Measurements from ENCODE around the gene SSBP3.
A peak's percentile ranks its signal among the peaks of the same experiment; 100 is the strongest.

The SSBP3 gene

GRCh38 chr1:54407154-54407403 is 885 bp upstream of the SSBP3 start:
- peak; percentile 1; the same call in 2 of the 3 replicates for ATAC-seq
- no peak for TF ChIP-seq ZC3H10 (CRISPR knock-in tag; IDR thresholded peaks at IDR 0.05)
- TF ChIP-seq PPARA (CRISPR knock-in tag; IDR thresholded peaks at IDR 0.05; ENCODE audit: borderline replicate concordance), result no peak
- no peak for TF ChIP-seq POU6F1 (CRISPR knock-in tag; IDR thresholded peaks at IDR 0.05; ENCODE audit: borderline replicate concordance, low read depth)
- TF ChIP-seq BACH2 (CRISPR knock-in tag; IDR thresholded peaks at IDR 0.05; ENCODE audit: borderline replicate concordance), result no peak
- TF ChIP-seq ARNTL (CRISPR knock-in tag; IDR thresholded peaks at IDR 0.05; ENCODE audit: borderline replicate concordance, low read depth), result no peak
- TF ChIP-seq ZNF8 (CRISPR knock-in tag; IDR thresholded peaks at IDR 0.05), result no peak
- TF ChIP-seq ZFP3 (CRISPR knock-in tag; IDR thresholded peaks at IDR 0.05), result no peak
- TF ChIP-seq GLIS3 (CRISPR knock-in tag; IDR thresholded peaks at IDR 0.05), result no peak
- no peak for TF ChIP-seq OSR1 (CRISPR knock-in tag; IDR thresholded peaks at IDR 0.05)
- no peak for TF ChIP-seq PATZ1 (CRISPR knock-in tag; IDR thresholded peaks at IDR 0.05; ENCODE audit: borderline replicate concordance)
- no peak for TF ChIP-seq RARB (CRISPR knock-in tag; IDR thresholded peaks at IDR 0.05)
- no peak for TF ChIP-seq ISL1 (CRISPR knock-in tag; IDR thresholded peaks at IDR 0.05)
- TF ChIP-seq ZFP30 (CRISPR knock-in tag; IDR thresholded peaks at IDR 0.05), result no peak
- TF ChIP-seq ZNF70 (CRISPR knock-in tag; IDR thresholded peaks at IDR 0.05), result no peak
- no peak for TF ChIP-seq CSDC2 (CRISPR knock-in tag; IDR thresholded peaks at IDR 0.05)
- TF ChIP-seq CSRNP3 (CRISPR knock-in tag; IDR thresholded peaks at IDR 0.05), result no peak
- no peak for TF ChIP-seq ESRRG (CRISPR knock-in tag; IDR thresholded peaks at IDR 0.05)

GRCh38 chr1:54405898-54406293 is 298 bp downstream of the SSBP3 start:
- ATAC-seq, result no peak

More at GRCh38 chr1:54405898-54406293, 298 bp downstream of the SSBP3 start:
- TF ChIP-seq POU6F1 (CRISPR knock-in tag; IDR thresholded peaks at IDR 0.05; ENCODE audit: borderline replicate concordance, low read depth) (no peak), CSDC2 (CRISPR knock-in tag; IDR thresholded peaks at IDR 0.05) (no peak), CSRNP3 (CRISPR knock-in tag; IDR thresholded peaks at IDR 0.05) (no peak), TCF4 (CRISPR knock-in tag; IDR thresholded peaks at IDR 0.05; ENCODE audit: borderline replicate concordance) (no peak), ESRRG (CRISPR knock-in tag; IDR thresholded peaks at IDR 0.05) (no peak), GLIS3 (CRISPR knock-in tag; IDR thresholded peaks at IDR 0.05) (no peak), OSR1 (CRISPR knock-in tag; IDR thresholded peaks at IDR 0.05) (no peak), RARB (CRISPR knock-in tag; IDR thresholded peaks at IDR 0.05) (no peak), TSHZ2 (CRISPR knock-in tag; IDR thresholded peaks at IDR 0.05) (no peak), ZC3H10 (CRISPR knock-in tag; IDR thresholded peaks at IDR 0.05) (no peak), CREB5 (CRISPR knock-in tag; IDR thresholded peaks at IDR 0.05; ENCODE audit: low read depth) (no peak), ZNF565 (CRISPR knock-in tag; conservative IDR thresholded peaks at IDR 0.05; ENCODE audit: low read depth) (no peak), BACH2 (CRISPR knock-in tag; IDR thresholded peaks at IDR 0.05; ENCODE audit: borderline replicate concordance) (no peak)

Data from SK-N-SH treated with all-trans-retinoic acid at 6 μM for 48 hours (cell line).